Smooth muscle cell of the coronary artery (primary cell): ENCODE measurements around the gene EML3. TPM values are rescaled to one million over a fixed set of nuclear protein-coding genes. Genes with fewer than 3 reads are reported as not detected.

Experiments used
- total RNA-seq: library from RNA; depleted of rRNA; stranded (reverse); fragments of >200 nt; gene quantifications from 2 replicates; pipeline ENCODE4 v1.2.3, GENCODE V29; 2014; ENCODE audit warnings: low replicate concordance

EML3 gene
- 10.3 and 20.2 TPM in 2 replicates for total RNA-seq

GRCh38 chr11:62612366-62613290 lies at the start of gene EML3, which contains the start of gene ROM1:
Gene EML3, minus strand, starts transcription at chr11:62612775. Its CDS starts 318 bp downstream, at chr11:62612457.
Gene ROM1, plus strand, starts transcription at chr11:62613257. Its CDS starts 25 bp downstream, at chr11:62613282.

DNA sequence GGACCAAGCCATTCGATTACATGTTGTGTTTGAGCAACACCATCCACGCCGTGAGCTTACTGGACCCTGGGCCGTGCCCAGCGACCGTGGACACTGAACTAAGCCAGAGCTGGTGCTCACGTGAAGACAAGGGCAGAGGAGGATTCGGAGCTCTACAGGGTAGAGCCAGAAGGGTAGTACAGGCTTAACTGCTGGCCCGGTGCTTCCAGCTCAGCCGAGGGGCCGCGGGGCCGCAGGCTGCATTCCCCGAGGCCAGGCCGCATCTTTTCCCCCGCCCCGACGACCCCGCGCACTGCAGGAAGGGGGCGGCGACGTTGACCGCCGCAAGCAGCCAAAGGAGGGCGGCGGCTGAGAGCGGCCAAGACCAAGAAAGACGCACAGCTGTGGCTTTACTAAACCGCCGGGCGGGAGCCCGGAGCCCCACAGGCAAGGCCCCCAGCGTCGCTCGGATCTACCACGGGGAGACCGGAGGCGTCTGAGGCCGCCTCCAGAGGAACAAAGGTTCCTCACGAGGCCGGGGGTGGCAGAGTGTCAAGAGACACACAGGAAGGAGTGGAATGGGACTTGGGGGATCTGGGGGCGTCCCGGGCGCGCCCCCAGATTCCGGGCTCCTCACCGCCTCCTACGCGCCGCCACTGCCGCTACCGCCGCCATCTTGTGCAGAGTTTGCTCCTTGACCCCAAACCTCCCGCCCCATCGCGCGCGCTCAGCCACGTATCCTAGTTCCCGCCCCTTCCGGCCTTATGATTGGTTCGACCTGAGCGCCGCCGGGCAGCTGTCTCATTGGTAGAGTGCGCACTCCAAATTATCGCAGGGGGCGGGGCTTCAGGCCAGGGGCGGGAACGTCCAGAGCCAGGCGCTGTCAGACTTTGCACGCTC lies 33.6 kb upstream of the EML3 start, which contains the start of gene GANAB:
TSS of gene GANAB (minus strand) at position 668 of the 879 bp plus-strand sequence. CDS start at position 654, 14 bp downstream.

GRCh38 chr11:62621567-62622470 lies 9.2 kb upstream of the EML3 start, which contains the start of gene B3GAT3:
Gene B3GAT3, minus strand, starts transcription at chr11:62621986. Its CDS starts 39 bp downstream, at chr11:62621947.

DNA sequence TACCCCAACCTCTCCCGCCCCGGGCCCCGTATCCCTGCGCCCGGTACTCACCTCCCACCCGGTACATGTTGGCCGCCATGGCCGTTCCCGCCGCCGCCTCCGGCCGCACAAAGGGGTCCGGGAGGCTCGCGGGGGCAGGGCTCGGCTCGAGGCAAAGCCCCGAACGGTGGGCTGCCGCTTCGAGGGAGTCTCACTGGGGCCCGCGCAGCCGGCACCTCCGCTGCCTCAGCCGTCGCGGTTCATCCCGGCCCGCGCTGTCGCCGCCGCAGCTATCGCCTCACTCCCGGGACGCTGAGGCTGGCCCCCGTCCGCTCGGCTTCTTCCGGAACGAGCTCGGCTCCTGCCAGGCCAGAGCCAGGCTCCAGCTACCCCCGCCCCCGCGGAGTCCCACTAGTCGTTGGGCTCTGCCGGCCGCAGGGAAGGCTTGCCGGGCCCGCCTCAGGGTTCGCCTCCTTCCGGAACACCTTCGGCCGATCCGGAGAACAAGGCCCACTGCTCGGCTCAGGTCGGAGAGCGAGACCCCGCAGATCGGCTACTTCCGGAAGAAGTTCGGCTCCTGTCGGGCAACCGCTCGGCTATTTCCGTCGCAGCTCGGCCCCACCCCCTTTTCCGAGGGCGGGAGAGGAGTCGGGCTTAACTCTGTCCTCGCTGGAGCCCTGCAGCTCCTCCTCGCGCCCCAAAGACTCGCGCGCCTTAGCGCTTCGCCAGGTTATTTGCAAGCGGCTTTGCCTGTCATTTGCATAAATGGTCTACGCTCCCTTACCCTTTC lies 11.0 kb downstream of the EML3 start, which contains the start of gene MTA2:
TSS of gene MTA2 (minus strand) at position 494 of the 769 bp plus-strand sequence. CDS start at position 79, 415 bp downstream.

GRCh38 chr11:62591448-62592145 lies 21.0 kb downstream of the EML3 start, which contains the start of gene TUT1:
Gene TUT1, minus strand, starts transcription at chr11:62591523. Its CDS starts 38 bp downstream, at chr11:62591485.

GRCh38 chr11:62573592-62574362 lies 38.8 kb downstream of the EML3 start, which contains the start of gene EEF1G:
Gene EEF1G, minus strand, starts transcription at chr11:62573891. Its CDS starts 49 bp downstream, at chr11:62573842.

Other genes with a start within 250 kb of the EML3 start
- not detected in 2 replicates for gene SCGB1A1, start 193.7 kb downstream of the EML3 start, total RNA-seq
- 257 and 396 TPM in 2 replicates for gene AHNAK, start 66.0 kb downstream of the EML3 start, total RNA-seq
- gene EEF1G, start 38.9 kb downstream of the EML3 start, total RNA-seq, result 1,294 and 1,609 TPM in 2 replicates
- 5.4 and 6.5 TPM in 2 replicates for gene TUT1, start 21.3 kb downstream of the EML3 start, total RNA-seq
- gene MTA2, start 10.9 kb downstream of the EML3 start, total RNA-seq, result 79.0 and 124 TPM in 2 replicates
- gene ROM1, start 482 bp upstream of the EML3 start, total RNA-seq, result 6.7 and 8.4 TPM in 2 replicates
- gene B3GAT3, start 9.2 kb upstream of the EML3 start, total RNA-seq, result 17.2 and 20.3 TPM in 2 replicates
- 211 and 260 TPM in 2 replicates for gene GANAB, start 33.8 kb upstream of the EML3 start, total RNA-seq
- 12.4 and 15.0 TPM in 2 replicates for gene INTS5, start 40.5 kb upstream of the EML3 start, total RNA-seq
- gene C11orf98, start 52.4 kb upstream of the EML3 start, total RNA-seq, result 7.3 and 54.1 TPM in 2 replicates
- 7.4 TPM in 2 replicates for gene CSKMT, start 52.5 kb upstream of the EML3 start, total RNA-seq
- 12.1 and 14.4 TPM in 2 replicates for gene UQCC3, start 58.9 kb upstream of the EML3 start, total RNA-seq
- gene LBHD1, start 59.5 kb upstream of the EML3 start, total RNA-seq, result 0.82 and 2.4 TPM in 2 replicates
- 154 and 462 TPM in 2 replicates for gene UBXN1, start 66.3 kb upstream of the EML3 start, total RNA-seq
- 0.45 and 17.7 TPM in 2 replicates for gene LRRN4CL, start 76.8 kb upstream of the EML3 start, total RNA-seq
- 34.7 and 65.3 TPM in 2 replicates for gene BSCL2, start 94.6 kb upstream of the EML3 start, total RNA-seq
- not detected in 2 replicates for gene GNG3, start 94.9 kb upstream of the EML3 start, total RNA-seq
- 7.5 and 8.9 TPM in 2 replicates for gene HNRNPUL2, start 114.7 kb upstream of the EML3 start, total RNA-seq
- gene TTC9C, start 115.7 kb upstream of the EML3 start, total RNA-seq, result 33.1 and 39.7 TPM in 2 replicates
- gene ZBTB3, start 141.4 kb upstream of the EML3 start, total RNA-seq, result 8.0 and 9.4 TPM in 2 replicates
- 93.8 and 114 TPM in 2 replicates for gene POLR2G, start 148.8 kb upstream of the EML3 start, total RNA-seq
- 13.2 and 27.4 TPM in 2 replicates for gene TAF6L, start 158.6 kb upstream of the EML3 start, total RNA-seq
- 19.2 and 22.9 TPM in 2 replicates for gene TMEM179B, start 174.6 kb upstream of the EML3 start, total RNA-seq
- 4.6 and 14.6 TPM in 2 replicates for gene TMEM223, start 179.2 kb upstream of the EML3 start, total RNA-seq
- gene NXF1, start 192.7 kb upstream of the EML3 start, total RNA-seq, result 12.1 and 24.9 TPM in 2 replicates
- gene STX5, start 219.3 kb upstream of the EML3 start, total RNA-seq, result 45.7 and 50.7 TPM in 2 replicates
- not detected in 2 replicates for gene TEX54, start 220.1 kb upstream of the EML3 start, total RNA-seq
- 57.8 and 63.7 TPM in 2 replicates for gene WDR74, start 226.8 kb upstream of the EML3 start, total RNA-seq